ENCODE results near the gene ARHGEF17. TPM values are rescaled to one million over a fixed set of nuclear protein-coding genes. Genes with fewer than 3 reads are reported as not detected.

Gene ARHGEF17
- total RNA-seq, 1 donor from 2014 or later, result 56.5 TPM

DNA sequence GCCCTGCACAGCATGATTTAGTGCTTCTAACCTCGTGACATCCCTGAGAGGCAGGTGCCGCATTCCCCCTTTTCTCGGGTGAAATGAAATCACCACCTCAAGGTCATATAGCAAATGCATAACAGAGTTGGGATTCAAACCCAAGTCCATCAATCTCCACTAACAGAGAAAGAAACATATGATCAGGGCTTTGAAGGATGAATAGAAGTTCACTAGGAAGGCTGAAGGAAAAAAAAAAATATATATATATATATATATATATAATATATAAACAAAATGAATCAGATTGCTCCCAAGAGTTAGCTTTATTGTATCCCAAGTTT is 12.1 kb upstream of the ARHGEF17 start:
- TF ChIP-seq, protein P1, sequence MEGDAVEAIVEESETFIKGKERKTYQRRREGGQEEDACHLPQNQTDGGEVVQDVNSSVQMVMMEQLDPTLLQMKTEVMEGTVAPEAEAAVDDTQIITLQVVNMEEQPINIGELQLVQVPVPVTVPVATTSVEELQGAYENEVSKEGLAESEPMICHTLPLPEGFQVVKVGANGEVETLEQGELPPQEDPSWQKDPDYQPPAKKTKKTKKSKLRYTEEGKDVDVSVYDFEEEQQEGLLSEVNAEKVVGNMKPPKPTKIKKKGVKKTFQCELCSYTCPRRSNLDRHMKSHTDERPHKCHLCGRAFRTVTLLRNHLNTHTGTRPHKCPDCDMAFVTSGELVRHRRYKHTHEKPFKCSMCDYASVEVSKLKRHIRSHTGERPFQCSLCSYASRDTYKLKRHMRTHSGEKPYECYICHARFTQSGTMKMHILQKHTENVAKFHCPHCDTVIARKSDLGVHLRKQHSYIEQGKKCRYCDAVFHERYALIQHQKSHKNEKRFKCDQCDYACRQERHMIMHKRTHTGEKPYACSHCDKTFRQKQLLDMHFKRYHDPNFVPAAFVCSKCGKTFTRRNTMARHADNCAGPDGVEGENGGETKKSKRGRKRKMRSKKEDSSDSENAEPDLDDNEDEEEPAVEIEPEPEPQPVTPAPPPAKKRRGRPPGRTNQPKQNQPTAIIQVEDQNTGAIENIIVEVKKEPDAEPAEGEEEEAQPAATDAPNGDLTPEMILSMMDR (IDR thresholded peaks at IDR 0.05), result no peak
- ATAC-seq (no peak), DNase-seq (no peak)
- no peak overlapping the region for H3K27ac ChIP-seq
- H3K27me3 ChIP-seq (ENCODE audit: low read depth), result no peaks in the 10 kb centered on the region
- H3K9me3 ChIP-seq, result no peaks in the 10 kb centered on the region
- no peaks in the 10 kb centered on the region for H3K36me3 ChIP-seq
- H3K4me1 ChIP-seq, result no peaks in the 10 kb centered on the region
- intact Hi-C loops (cut with DNase I), result no loop called here
- no peak overlapping the region for H3K4me3 ChIP-seq

- intact Hi-C loops (cut with DNase I), result no loop called here
- Histone ChIP-seq H3K27me3 (ENCODE audit: low read depth) (no peaks in the 10 kb centered on the region), H3K36me3 (no peaks in the 10 kb centered on the region), H3K4me1 (no peaks in the 10 kb centered on the region), H3K4me3 (no peak overlapping the region), H3K27ac (no peak overlapping the region), H3K9me3 (no peaks in the 10 kb centered on the region)
- no peak for ATAC-seq
- DNase-seq, result no peak
- TF ChIP-seq, protein P1 (IDR thresholded peaks at IDR 0.05), result no peak
Observed at GRCh38 chr11:73296501-73297230, 11.4 kb upstream of the ARHGEF17 start.

DNA sequence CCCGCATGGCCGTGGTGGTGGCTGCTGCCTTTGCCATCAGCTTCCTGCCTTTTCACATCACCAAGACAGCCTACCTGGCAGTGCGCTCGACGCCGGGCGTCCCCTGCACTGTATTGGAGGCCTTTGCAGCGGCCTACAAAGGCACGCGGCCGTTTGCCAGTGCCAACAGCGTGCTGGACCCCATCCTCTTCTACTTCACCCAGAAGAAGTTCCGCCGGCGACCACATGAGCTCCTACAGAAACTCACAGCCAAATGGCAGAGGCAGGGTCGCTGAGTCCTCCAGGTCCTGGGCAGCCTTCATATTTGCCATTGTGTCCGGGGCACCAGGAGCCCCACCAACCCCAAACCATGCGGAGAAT is 10.9 kb upstream of the ARHGEF17 start:
- no peak for ATAC-seq

GRCh38 chr11:73297702-73298101 is 10.4 kb upstream of the ARHGEF17 start:
- H3K36me3 ChIP-seq, result no peaks in the 10 kb centered on the region
- H3K4me3 ChIP-seq, result no peak overlapping the region
- DNase-seq, result no peak
- TF ChIP-seq, protein P1 (IDR thresholded peaks at IDR 0.05), result no peak
- intact Hi-C loops (cut with DNase I), result no loop called here
- no peak for ATAC-seq
- no peak overlapping the region for H3K27ac ChIP-seq
- no peaks in the 10 kb centered on the region for H3K9me3 ChIP-seq
- H3K27me3 ChIP-seq (ENCODE audit: low read depth), result no peaks in the 10 kb centered on the region
- H3K4me1 ChIP-seq, result no peaks in the 10 kb centered on the region

More for the DNA sequence above, 10.9 kb upstream of the ARHGEF17 start:
- H3K27ac ChIP-seq, result no peak overlapping the region
- intact Hi-C loops (cut with DNase I), result no loop called here
- no peaks in the 10 kb centered on the region for H3K36me3 ChIP-seq
- no peaks in the 10 kb centered on the region for H3K27me3 ChIP-seq (ENCODE audit: low read depth)
- DNase-seq, result no peak
- TF ChIP-seq, protein P1 (IDR thresholded peaks at IDR 0.05), result no peak
- no peaks in the 10 kb centered on the region for H3K4me1 ChIP-seq
- no peak overlapping the region for H3K4me3 ChIP-seq
- no peaks in the 10 kb centered on the region for H3K9me3 ChIP-seq

DNA sequence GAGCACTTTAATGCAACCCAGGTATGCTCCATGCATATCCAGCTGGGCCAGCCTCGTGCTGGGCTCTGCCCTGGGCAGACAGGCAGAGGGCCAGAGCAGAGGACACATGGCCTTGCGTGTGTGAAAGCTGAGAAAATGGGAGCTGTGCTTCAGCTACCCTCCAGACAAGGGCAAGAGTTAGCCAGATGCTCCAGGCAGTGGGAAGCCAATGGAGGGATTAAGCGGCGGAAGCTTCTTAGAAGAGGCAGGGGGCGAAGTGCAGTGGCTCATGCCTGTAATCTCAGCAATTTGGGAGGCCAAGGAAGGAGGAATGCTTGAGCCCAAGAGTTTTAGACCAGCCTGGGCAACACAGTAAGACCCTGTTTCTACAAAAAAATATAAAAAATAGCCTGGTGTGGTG is 9.8 kb upstream of the ARHGEF17 start:
- Histone ChIP-seq H3K27ac (no peak overlapping the region), H3K36me3 (no peaks in the 10 kb centered on the region), H3K4me3 (no peak overlapping the region), H3K4me1 (no peaks in the 10 kb centered on the region), H3K9me3 (no peaks in the 10 kb centered on the region), H3K27me3 (ENCODE audit: low read depth) (no peaks in the 10 kb centered on the region)
- ATAC-seq (no peak), DNase-seq (no peak)
- intact Hi-C loops (cut with DNase I), result no loop called here
- TF ChIP-seq, protein P1 (IDR thresholded peaks at IDR 0.05), result no peak
